Astrocyte (in vitro differentiated cells and primary cell): Measurements from ENCODE around the gene GRK6.

Source experiments
- EZH2 ChIP-seq: IDR thresholded peaks from 2 replicates; pipeline ENCODE4 v1.6.1; 2012; ENCODE audit warnings: mild to moderate bottlenecking, low read length, inconsistent platforms; ENCODE audit not compliant: insufficient read depth
- TF ChIP-seq, protein P1 (sequence below): IDR thresholded peaks from 2 replicates; pipeline ENCODE4 v1.5.1; 2011; ENCODE audit warnings: low read depth, mild to moderate bottlenecking, inconsistent platforms, low read length, moderate library complexity; ENCODE audit not compliant: insufficient read depth

GRCh38 chr5:177447066-177447610 is 20.7 kb downstream of the GRK6 start:
- TF ChIP-seq, protein P1, sequence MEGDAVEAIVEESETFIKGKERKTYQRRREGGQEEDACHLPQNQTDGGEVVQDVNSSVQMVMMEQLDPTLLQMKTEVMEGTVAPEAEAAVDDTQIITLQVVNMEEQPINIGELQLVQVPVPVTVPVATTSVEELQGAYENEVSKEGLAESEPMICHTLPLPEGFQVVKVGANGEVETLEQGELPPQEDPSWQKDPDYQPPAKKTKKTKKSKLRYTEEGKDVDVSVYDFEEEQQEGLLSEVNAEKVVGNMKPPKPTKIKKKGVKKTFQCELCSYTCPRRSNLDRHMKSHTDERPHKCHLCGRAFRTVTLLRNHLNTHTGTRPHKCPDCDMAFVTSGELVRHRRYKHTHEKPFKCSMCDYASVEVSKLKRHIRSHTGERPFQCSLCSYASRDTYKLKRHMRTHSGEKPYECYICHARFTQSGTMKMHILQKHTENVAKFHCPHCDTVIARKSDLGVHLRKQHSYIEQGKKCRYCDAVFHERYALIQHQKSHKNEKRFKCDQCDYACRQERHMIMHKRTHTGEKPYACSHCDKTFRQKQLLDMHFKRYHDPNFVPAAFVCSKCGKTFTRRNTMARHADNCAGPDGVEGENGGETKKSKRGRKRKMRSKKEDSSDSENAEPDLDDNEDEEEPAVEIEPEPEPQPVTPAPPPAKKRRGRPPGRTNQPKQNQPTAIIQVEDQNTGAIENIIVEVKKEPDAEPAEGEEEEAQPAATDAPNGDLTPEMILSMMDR: no peak
- TF ChIP-seq EZH2: no peak
